ENCODE data around the gene ROCK2. TPM values are rescaled to one million over a fixed set of nuclear protein-coding genes. Genes with fewer than 3 reads are reported as not detected.

The ROCK2 gene
- total and polyA plus RNA-seq, 2 of the 13 experiments (the other 11 are each of a cell fraction or from before 2014, with no cell fraction given): 38.1 to 119 TPM

GRCh38 chr2:11155381-11156035, 188.9 kb downstream of the ROCK2 start, which contains the start of gene SLC66A3 (continued):
- TF ChIP-seq ZNF512B (CRISPR knock-in tag; IDR thresholded peaks at IDR 0.05; ENCODE audit: borderline replicate concordance): 0 out of 2 replicates have a peak, but pooled peaks have one; percentile 36
- TF ChIP-seq PATZ1 (CRISPR knock-in tag; IDR thresholded peaks at IDR 0.05): peak; percentile 40; the same call in 1 of the 2 replicates
- TF ChIP-seq KLF9 (CRISPR knock-in tag; IDR thresholded peaks at IDR 0.05; ENCODE audit: low read depth): peak; percentile 41; the same call in 1 of the 2 replicates
- no peak; the same call in 1 of the 2 replicates for TF ChIP-seq ZMAT3 (CRISPR knock-in tag; conservative IDR thresholded peaks at IDR 0.05)
- TF ChIP-seq ZNF639 (CRISPR knock-in tag; conservative IDR thresholded peaks at IDR 0.05): peak; percentile 79; the same call in 1 of the 2 replicates
- TF ChIP-seq ZNF292 (CRISPR knock-in tag; IDR thresholded peaks at IDR 0.05; ENCODE audit: borderline replicate concordance, low read depth): peak; percentile 40; the same call in 1 of the 2 replicates
- no peak for TF ChIP-seq ETS1 (CRISPR knock-in tag; IDR thresholded peaks at IDR 0.05)
- TF ChIP-seq REST (IDR thresholded peaks at IDR 0.05; ENCODE audit: borderline replicate concordance in 1 of 2, low read depth in 1 of 2, low read length in 2 of 2): no peak
- TF ChIP-seq ZXDC (CRISPR knock-in tag; IDR thresholded peaks at IDR 0.05): no peak
- 0 out of 2 replicates have a peak, but pooled peaks have one; percentile 73 for TF ChIP-seq CHD4 (IDR thresholded peaks at IDR 0.05; ENCODE audit: borderline replicate concordance, low read length)
- no peak for TF ChIP-seq ZNF615 (CRISPR knock-in tag; IDR thresholded peaks at IDR 0.05; ENCODE audit: borderline replicate concordance)
- no peak for TF ChIP-seq ZNF660 (CRISPR knock-in tag; IDR thresholded peaks at IDR 0.05; ENCODE audit: borderline replicate concordance, low read depth)

Measured in HepG2 (cell line).